Stromal cell of bone marrow (primary cell): ENCODE results near the gene PRR4.

Source experiments
- DNase-seq: peaks from one replicate; pipeline ENCODE4 v3.0.0-alpha.2; 2012; ENCODE audit warnings: low read depth

PRR4 gene, protein sequence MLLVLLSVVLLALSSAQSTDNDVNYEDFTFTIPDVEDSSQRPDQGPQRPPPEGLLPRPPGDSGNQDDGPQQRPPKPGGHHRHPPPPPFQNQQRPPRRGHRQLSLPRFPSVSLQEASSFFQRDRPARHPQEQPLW

DNA sequence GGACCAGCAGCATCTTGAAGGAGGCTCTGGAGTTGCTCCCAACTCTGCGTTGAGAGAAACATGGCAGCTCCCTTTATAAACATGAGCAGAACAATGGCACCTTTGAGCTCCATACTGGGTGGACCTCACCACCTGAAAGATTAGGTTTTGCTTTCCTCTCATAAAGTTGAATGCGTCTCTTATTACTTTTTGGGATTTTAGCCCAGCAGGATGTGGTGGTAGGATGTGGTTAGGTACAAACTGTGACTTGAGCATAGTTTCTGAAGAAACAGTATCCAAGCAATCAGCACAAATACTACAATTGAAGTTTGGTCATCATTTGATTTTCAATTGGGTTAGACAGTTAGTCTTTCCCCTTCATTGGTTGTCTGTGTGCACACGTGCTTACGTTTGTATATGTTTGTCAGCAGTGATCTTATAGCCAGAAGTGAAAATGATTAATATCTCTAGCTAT is at the start of gene PRR4:
TSS of gene PRR4 (minus strand) at position 51 of the 454 bp plus-strand sequence. CDS start at position 13, 38 bp downstream.
- no peak for DNase-seq

DNA sequence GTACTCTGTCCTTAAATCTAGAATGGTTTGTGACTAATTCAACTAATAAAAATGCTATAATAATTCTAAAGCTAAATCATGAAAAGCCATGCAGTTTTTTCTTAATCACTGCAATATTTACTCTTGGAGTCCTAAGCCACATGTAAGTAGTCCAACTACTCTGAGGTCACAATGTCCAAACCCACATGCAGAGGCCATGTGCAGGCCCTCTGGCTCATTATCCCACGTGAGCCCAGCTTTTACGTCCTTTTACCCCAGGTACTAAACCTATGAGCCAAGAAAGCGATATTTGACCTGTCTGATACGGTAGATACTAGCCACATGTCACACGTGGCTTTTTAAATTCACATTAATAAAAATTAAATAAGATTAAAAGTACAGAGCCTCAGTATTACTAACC is 47.6 kb upstream of the PRR4 start:
- no peak for DNase-seq

DNA sequence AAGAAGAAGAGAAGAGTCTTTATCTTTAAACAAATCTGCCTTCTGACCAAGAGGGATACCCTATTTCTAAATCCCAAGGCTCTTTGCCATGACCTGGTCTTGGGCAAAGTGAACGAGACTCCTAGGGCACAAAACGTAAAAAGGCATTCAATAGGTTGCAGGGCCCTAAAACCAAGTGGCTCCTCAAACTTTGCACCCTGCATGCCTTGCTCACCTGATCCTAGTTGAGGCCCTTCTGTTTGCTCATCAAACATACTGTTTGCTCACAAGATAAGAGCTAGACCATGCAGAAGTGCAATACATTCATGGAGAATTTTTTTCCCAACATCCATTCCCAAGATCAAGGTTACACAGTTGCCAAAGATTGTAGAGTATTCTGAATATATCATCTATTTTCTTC is 42.7 kb upstream of the PRR4 start:
- no peak for DNase-seq

DNA sequence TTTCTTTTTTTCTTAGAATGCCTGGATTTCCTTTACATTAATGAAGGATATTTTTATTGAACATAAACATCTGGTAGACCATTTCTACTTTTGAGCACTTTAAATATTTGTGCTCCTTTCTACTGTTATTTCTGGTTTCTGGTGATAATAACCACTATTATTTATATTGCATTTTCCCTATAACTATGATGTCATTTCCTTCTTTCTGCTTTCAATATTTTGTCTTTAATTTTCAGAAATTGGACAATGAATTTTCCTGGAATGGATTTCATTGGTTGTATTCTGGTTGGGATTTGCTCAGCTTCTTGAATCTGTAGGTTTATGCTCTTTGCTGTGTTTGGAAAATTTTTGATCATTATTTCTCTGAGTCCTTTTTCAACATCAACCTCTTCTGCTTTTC is 40.0 kb upstream of the PRR4 start:
- DNase-seq = no peak

DNA sequence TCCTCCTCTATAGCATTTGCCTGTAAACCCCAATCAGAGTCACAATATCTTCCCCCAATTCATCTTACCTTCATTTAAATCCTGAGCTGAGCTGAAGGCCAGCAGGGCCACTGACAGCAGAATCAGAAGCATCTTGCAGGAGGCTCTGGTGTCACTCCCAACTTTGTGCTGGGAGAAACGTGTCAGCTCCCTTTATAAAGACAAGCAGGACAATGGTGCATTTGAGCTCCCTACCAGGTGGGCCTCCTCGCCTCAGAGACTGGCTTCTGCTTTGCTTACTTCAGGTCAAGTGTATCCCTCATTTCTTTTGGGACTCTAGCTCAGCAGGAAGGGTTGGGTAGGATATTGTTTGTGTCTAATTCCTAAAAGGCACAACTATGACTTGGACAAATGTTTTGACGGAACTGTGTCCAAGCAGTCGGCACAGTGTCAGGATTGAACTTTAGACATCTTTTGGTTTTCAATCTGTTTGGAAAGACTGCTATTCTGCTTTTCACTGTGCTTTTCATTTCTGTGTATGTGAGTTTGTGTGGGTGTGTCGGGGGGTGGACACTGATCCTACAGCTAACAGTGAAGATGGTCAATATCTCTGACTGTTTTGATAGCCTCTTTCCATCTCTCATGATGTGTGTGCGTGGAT is 34.9 kb upstream of the PRR4 start, which contains the start of gene PRH1:
TSS of gene PRH1 (minus strand) at position 170 of the 640 bp plus-strand sequence. CDS start at position 132, 38 bp downstream.
- DNase-seq = no peak

DNA sequence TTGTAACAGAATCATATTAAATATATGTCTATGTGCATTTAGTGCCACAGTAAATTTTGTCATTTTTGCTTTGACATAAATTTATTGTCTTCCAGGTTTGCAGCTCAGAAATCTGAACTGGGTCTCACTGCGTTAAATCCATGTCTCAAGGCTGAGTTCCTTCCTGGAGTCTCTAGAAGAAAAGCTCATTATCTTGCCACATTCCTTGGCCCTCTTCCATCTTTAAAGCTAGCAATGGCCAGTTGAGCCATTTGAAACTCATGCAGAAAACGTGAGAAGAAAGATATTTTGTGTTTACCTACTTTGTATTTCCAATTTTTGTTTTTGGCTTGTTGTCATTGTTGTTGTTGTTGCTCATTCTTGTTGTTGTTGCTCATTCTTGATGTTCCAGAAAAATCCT is 24.1 kb upstream of the PRR4 start:
- DNase-seq = no peak

DNA sequence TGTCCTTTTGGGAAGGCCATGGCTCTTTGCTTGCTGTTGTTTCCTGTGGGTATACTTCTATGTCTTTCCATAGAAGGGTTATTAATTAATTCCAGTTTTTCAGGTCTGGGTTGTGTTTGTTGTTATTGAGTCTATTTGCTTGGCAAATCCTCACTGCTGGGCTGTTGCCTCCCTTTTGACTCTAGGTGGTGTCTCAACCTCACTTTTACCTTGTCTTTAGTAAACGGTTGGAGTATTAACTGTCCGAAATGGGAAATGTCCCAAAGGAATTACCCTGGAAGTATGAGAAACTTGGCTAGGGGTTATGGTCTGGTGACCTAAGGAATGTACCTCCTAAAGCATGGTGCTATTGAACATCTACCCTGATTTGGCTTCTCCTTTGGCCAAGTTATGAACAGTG is 18.1 kb upstream of the PRR4 start:
- no peak for DNase-seq

DNA sequence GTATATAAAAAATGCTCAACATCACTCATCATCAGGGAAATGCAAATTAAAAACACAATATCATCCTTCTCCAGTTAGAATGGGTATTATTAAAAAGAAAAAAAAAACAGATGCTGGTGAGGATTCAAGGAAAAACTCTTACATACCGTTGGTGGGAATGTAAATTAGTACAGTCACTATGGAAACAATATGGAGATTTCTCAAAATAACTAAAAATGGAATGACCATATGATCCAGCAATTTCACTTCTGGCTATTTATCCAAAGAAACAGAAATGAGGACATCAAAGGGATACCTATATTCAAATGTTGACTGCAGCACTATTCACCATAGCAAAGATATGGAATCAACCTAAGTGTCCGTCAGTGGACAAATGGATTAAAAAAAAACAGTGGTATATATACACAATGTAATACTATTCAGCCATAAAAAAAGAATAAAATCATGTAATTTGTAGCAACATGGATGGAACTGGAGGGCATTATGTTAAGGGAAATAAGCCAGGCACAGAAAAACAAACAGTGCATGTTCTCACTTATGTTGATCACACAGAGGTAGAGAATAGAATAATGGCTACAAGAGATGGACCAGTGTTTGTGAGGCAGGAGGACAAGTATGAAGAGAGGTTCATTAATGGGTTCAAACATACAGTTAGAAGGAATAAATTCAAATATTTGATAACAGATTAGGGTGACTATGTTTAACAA is 14.4 kb upstream of the PRR4 start:
- no peak for DNase-seq

DNA sequence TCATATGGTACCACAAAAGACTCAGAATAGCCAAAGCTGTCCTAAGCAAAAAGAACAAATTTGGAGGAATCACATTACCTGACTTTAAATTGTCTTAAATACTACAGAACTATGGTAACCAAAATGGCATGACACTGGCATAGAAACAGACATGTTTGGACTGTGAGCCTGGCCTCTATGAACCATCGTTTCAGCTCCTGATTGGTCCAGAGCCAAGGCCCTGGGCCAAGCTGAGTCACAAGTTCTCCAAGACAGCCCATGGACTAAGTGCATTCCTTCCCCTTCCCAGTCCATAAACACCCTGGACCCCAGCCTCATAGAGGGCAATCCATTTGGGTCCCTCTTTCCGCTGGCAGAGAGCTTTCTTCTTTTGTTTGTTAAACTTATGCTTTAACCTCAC is 12.1 kb upstream of the PRR4 start:
- no peak for DNase-seq

DNA sequence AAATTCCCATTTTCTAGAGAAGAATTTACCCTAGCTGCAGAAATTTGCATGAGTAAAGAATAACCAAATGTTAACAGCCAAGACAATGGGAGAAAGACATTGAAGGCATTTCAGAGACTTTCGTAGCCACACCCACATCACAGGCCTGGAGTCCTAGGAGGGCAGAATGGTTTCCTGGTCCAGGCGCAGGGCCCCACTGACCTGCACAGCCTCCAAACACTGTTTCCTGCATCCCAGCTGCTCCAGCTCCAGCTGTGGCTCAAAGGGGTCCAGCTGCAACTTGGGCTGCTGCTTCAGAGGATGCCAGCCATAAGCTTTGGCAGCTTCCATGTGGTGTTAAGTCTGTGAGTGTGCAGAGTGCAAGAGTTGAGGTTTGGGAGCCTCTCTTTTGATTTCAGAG is 6.5 kb upstream of the PRR4 start:
- DNase-seq = no peak

DNA sequence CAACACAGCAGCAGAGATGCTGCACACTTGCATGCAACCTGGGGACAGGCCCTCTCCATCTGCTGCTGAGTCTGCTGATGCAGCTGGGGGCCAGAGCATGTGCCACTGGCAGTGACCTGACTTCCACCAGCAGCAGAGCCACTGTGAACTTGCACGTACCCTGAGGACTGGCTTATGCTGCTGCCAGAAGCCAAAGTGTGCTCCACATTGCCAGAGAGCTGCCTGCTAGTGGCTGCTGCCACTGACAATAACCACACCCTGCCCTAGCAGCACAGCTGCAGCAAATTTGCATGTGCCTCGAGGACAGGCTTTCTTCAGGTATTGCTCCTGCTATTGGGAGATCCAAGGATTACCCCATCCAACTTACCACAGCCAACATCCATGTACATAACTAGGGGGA is 4.5 kb upstream of the PRR4 start:
- DNase-seq = no peak

DNA sequence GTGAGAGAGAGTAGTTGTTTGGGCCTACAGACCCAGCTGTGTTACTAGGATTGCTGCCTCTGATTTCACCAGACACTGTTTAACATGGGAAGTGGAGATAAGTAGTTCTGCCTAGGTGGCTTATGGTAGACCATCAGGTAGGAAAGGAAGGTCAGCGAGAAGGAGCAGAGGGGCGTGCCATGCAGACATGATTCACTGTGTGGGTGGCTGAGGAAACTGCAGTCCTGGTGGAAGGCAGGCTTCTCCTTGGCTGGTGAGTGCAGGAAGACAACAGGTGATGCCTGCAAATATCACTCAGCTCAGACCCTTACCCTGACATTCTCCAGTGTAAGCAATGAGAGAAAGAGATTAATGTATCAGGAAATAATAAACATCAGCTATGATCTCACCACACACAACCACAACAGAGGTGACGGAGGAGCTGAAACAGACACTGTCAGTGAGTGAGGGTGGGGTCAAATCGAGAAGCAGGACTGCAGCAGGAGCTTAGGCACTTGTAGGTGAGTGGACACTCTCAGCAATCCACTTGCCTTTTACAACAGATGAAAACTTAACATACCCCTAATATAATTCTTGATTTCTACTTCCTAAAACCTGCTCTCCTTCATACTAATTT is 2.1 kb upstream of the PRR4 start:
- no peak for DNase-seq

DNA sequence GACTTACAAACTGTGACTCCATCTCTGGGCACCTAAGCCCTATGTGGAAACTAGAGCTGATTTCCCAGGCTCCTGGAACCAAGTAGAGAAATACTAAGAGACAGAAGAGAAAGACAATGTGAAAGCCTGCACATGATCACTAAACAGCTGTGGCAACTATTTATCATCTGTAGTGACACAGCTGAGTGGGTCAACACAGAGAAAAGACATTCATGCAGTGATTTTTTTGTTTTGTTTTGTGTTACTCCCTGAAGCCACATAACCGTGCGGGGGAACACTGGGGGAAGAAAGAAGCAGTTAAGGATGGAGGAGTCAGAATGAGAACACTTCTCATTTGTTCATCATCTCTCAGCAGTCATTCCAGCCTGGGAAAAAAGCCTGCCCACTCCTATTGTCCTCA is 1.5 kb downstream of the PRR4 start:
- no peak for DNase-seq

DNA sequence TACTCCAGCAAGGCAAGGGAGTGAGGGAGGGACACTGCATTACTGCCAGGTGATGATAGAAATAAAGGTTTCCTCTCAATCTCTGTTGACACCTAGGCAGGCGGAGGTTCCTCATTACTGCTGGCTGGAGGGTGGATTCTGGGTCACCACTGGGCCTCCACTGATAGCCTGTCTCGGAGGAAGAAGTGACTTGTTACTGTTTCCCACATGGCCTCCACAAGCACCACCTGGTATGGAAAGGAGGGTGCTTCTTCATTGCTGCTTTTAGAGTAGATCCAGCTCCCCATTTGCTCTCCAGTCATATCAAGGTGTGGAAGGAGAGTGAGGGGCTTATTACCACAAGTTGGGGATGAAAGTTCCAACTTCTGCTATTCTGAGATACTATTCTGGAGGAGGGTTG is 6.4 kb downstream of the PRR4 start:
- DNase-seq = no peak

DNA sequence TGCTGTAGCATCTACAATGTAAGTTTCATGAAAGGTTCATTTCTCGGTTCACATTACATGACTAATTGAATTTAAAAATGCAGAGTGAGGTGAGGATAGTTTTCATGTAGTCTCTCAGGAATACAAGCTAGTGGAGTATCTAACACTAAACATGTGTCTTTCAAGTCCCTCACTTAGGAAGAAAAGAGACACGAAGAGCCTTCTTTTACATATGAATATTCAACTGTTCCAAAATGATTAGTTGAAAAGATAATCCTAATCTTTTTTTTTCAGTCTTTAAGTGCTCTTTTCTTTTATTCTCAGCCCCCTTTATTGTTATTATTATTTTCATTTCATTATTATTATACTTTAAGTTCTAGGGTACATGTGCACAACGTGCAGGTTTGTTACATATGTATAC is 10.8 kb downstream of the PRR4 start:
- no peak for DNase-seq

DNA sequence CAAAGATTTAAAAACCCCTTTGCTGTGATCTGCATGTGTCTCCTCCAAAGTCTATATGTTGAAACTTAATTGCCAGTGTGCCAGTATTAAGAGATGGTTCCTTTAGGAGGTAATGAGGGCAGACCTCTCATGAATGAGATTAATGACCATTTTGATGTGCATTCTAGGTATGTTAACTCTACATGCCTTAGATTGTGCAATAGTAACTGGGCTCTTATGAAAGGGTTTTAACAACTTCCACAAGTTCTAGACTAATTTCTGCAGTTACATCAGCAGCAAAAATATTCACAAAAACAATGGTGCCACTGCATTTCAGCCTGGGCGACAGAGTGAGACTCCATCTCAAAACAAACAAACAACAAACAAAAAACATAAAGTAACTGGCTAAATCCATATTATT is 19.3 kb downstream of the PRR4 start:
- no peak for DNase-seq

DNA sequence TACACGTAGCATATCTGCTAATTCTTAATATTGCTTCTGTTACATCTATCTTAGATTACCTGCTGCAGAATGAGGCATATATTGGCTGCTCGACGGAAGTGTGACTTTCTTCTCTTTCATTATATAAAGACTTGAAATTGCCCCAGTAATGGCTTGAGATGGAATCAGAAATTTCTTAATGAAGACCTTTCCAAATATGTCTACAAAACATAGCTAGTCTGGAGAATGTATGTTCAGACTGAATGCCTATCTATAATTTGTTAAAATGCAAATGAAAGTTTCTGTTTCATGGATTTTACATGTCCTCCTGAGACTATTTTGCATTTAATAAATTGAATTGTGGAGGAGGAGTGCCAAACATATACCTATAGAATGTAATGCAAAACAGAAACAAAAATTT is 23.0 kb downstream of the PRR4 start, which contains the start of gene TAS2R10:
TSS of gene TAS2R10 (minus strand) at position 101 of the 400 bp plus-strand sequence. CDS start at position 12, 89 bp downstream.
- DNase-seq = no peak

DNA sequence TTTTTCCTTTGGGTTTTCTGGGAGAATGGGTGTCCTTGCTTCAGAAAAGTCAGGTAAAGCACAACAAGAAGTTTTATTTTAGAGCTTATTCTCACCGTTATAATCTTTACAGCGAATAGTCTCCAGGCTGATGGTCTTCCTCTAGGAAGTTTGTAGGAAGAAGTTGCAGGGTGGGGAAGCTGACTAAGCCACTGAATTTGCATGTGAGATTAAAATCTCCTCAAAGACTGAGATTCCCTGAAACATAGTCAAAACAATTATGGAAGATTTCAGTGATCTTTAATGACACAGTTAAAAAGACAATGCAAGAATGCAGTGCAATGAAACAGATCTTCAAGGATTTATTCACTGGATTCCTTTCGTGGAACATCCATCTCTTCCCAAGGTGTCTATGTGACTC is 24.3 kb downstream of the PRR4 start:
- no peak for DNase-seq

DNA sequence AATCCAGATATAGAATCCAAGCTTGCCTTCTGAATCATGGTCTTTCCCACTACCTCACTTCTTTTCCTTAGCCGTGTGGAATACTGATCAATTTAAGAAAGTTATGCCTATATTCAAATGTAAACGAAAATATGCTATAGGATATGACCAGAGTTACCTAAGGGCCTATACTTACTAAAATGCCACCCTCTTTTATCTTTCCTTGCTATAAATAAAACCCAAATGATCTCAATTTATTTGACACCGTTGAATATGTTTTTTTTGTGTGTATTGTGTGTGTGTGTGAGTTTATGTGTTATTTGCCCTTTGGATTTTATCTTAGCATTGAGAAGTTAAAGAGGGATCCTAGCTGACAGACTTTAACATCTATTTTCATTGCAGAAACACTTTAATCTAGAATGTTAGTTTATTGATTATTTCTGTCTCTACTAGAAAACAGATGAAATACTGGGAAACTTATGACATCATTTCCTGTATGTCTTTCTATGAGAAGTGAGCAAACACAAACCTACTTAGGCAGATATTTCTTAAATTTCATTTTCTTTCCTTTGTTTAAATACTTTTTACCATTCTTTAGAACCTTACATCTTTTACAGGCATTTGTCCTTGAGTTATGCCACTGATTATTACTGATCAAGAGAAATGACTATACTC is 37.3 kb downstream of the PRR4 start:
- DNase-seq = no peak

DNA sequence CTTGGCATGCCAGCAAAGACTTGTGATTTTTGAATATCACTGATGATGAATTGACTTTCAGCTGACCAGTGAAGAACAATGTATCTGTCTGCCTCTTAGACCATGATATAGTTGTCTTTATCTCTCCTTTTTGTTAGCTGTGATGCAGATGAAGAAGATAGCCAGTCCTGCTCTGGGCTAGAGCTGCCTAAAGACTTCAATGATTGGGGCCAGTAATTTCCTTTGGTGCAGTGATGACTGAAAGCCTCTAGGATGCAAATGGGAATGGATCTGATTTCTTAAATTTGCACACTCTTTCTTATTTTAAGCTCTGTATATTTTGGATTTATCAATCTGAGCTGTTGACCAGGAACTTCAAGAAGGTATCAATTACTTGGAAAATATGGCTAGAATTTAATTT is 39.2 kb downstream of the PRR4 start, which contains the start of gene TAS2R9:
TSS of gene TAS2R9 (minus strand) at position 101 of the 400 bp plus-strand sequence. CDS start at position 8, 93 bp downstream.
- no peak for DNase-seq

DNA sequence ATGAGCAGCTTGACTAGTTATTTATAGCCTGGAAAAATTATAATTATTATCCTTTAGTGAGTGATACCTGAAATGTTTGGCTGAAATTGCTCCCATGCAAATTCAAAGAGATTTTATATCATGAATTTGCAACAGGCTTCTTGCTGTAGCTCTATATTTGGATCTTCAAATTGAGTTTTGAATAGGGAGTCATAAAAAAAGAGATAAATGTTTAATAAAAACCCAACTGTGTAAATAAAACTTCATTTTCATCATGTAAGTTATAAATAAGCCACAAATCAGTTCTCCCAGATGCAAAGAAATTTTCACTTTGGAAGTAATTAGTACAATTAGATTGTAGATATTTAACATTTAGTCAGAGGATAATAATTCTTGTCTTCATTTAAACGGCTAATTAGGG is 42.1 kb downstream of the PRR4 start, which contains the start of gene TAS2R8:
TSS of gene TAS2R8 (minus strand) at position 101 of the 400 bp plus-strand sequence. CDS start 306 bp downstream, outside the sequence.
- no peak for DNase-seq

DNA sequence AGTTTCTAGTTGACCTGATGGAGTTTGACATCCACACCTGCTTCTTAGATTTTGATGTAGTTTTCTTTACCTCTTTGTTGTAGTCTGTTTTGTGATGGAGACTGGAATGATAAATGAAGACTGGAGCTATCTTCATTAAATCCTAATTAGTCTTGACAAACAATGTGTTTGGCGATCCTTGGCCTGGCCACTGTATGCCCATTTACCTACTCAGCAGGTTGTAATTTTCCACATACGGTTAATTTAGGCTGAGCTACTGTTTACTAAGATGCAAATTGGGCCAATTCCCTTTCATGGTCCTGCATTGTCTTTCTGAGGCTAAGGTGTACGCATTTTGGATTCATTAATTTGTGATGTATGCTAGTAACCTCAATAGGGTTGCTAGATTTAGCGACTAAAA is 46.7 kb downstream of the PRR4 start, which contains the start of gene TAS2R7:
TSS of gene TAS2R7 (minus strand) at position 41 of the 400 bp plus-strand sequence. CDS start 57 bp downstream, outside the sequence.
- DNase-seq = no peak
